DMS79 treated with DMSO at 0.1 percent for 48 hours (cell line): Measurements from ENCODE around the gene TWF2.
A peak's percentile ranks its signal among the peaks of the same experiment; 100 is the strongest.

ENCODE experiments used
- DNase-seq: peaks from one replicate; lab custom pipeline; 2025; lab: John Stamatoyannopoulos, UW

TWF2 gene

GRCh38 chr3:52222319-52223221 lies 16.4 kb downstream of the TWF2 start:
- DNase-seq: no peak

GRCh38 chr3:52221563-52222318 lies 17.2 kb downstream of the TWF2 start:
- DNase-seq: no peak

- no peak for DNase-seq
Measured at GRCh38 chr3:52221141-52221562, 17.8 kb downstream of the TWF2 start.

- DNase-seq: peak; percentile 39
Measured at GRCh38 chr3:52220380-52221026, 18.5 kb downstream of the TWF2 start.

- DNase-seq: no peak
Measured at GRCh38 chr3:52218937-52219650, 19.9 kb downstream of the TWF2 start.

- DNase-seq: no peak
Measured at GRCh38 chr3:52218454-52218853, 20.5 kb downstream of the TWF2 start.

- no peak for DNase-seq
Measured at GRCh38 chr3:52218026-52218425, 20.9 kb downstream of the TWF2 start.

- no peak for DNase-seq
Measured at GRCh38 chr3:52217409-52217805, 21.6 kb downstream of the TWF2 start.

- peak; percentile 28 for DNase-seq
Measured at GRCh38 chr3:52216585-52217408, 22.2 kb downstream of the TWF2 start.

- DNase-seq: no peak
Measured at GRCh38 chr3:52215351-52215750, 23.6 kb downstream of the TWF2 start.

GRCh38 chr3:52213901-52214300 lies 25.1 kb downstream of the TWF2 start:
- no peak for DNase-seq

- no peak for DNase-seq
Measured at GRCh38 chr3:52213005-52213404, 26.0 kb downstream of the TWF2 start.

GRCh38 chr3:52211268-52211891 lies 27.6 kb downstream of the TWF2 start:
- no peak for DNase-seq

GRCh38 chr3:52210550-52211046 lies 28.4 kb downstream of the TWF2 start:
- DNase-seq: no peak

GRCh38 chr3:52210037-52210436 lies 28.9 kb downstream of the TWF2 start:
- DNase-seq: no peak

- no peak for DNase-seq
Measured at GRCh38 chr3:52208556-52208955, 30.4 kb downstream of the TWF2 start.

GRCh38 chr3:52205727-52206372 lies 33.1 kb downstream of the TWF2 start:
- no peak for DNase-seq

- DNase-seq: peak; percentile 60
Measured at GRCh38 chr3:52204337-52205073, 34.5 kb downstream of the TWF2 start.

GRCh38 chr3:52203701-52204100 lies 35.3 kb downstream of the TWF2 start:
- DNase-seq: no peak
